Endodermal cell (in vitro differentiated cells): ENCODE measurements around the gene HSPBAP1. TPM values are rescaled to one million over a fixed set of nuclear protein-coding genes. Genes with fewer than 3 reads are reported as not detected.

ENCODE experiments used
- DNase-seq: peaks from one replicate; pipeline ENCODE4 v3.0.0-alpha.2; 2017
- H3K27ac ChIP-seq: 2 replicates; pipeline ENCODE4 v1.5.1; 2013; ENCODE audit warnings: mild to moderate bottlenecking, low read depth, low read length, moderate library complexity
- H3K27me3 ChIP-seq: 2 replicates; pipeline ENCODE4 v1.6.1; 2013; ENCODE audit warnings: mild to moderate bottlenecking, low read length, moderate library complexity; ENCODE audit not compliant: insufficient read depth, control insufficient read depth, poor library complexity, severe bottlenecking
- H3K36me3 ChIP-seq: 2 replicates; pipeline ENCODE4 v1.7.0; 2013; ENCODE audit warnings: mild to moderate bottlenecking, low read length, moderate library complexity; ENCODE audit not compliant: control insufficient read depth, insufficient read depth
- H3K4me1 ChIP-seq: one replicate; pipeline ENCODE4 v1.7.0; 2013; ENCODE audit warnings: low read length; ENCODE audit not compliant: control insufficient read depth, insufficient read depth
- H3K4me3 ChIP-seq: 2 replicates; pipeline ENCODE4 v1.5.1; 2013; ENCODE audit warnings: mild to moderate bottlenecking, low read length, moderate library complexity
- H3K9ac ChIP-seq: 2 replicates; pipeline ENCODE4 v1.6.1; 2013; ENCODE audit warnings: mild to moderate bottlenecking, low read length, moderate library complexity; ENCODE audit not compliant: poor library complexity, severe bottlenecking; ENCODE audit errors: extremely low read depth
- H3K9me3 ChIP-seq: 2 replicates; pipeline ENCODE4 v1.6.1; 2013; ENCODE audit warnings: mild to moderate bottlenecking, low read length, moderate library complexity; ENCODE audit not compliant: control insufficient read depth
- H3K27ac Mint-ChIP-seq: 2 replicates; pipeline ENCODE4 v1.8.0; 2020; ENCODE audit warnings: mixed read lengths
- H3K27me3 Mint-ChIP-seq: 2 replicates; pipeline ENCODE4 v1.8.0; 2021; ENCODE audit warnings: mild to moderate bottlenecking, mixed read lengths; ENCODE audit not compliant: insufficient read depth
- H3K36me3 Mint-ChIP-seq: 2 replicates; pipeline ENCODE4 v1.8.0; 2020; ENCODE audit warnings: low read depth, mixed read lengths
- H3K4me1 Mint-ChIP-seq: 2 replicates; pipeline ENCODE4 v1.8.0; 2020; ENCODE audit warnings: mixed read lengths
- H3K4me3 Mint-ChIP-seq: 2 replicates; pipeline ENCODE4 v1.8.0; 2020; ENCODE audit warnings: mild to moderate bottlenecking, moderate library complexity, mixed read lengths
- H3K9me3 Mint-ChIP-seq: 2 replicates; pipeline ENCODE4 v1.8.0; 2020; ENCODE audit warnings: mild to moderate bottlenecking, mixed read lengths
- CTCF ChIP-seq: fragments of 200-600 bp; sonication (generic); conservative IDR thresholded peaks from 2 replicates; pipeline ENCODE4 v1.5.0; 2021; ENCODE audit warnings: antibody characterized with exemption, mild to moderate bottlenecking
- WGBS, 2 experiments: methylation state at CpG; one replicate each; pipeline versions ENCODE4 v1.1.5 to v1.1.7; 2013; ENCODE audit warnings: missing lambda C conversion rate in 2 of 2, mixed read lengths in 1 of 2; ENCODE audit not compliant: insufficient coverage in 1 of 2, insufficient read length in 1 of 2; 5-methylcytosine and 5-hydroxymethylcytosine counted together
- total RNA-seq, 2 donors: library from RNA; stranded (reverse); fragmentation: NEBNext Ultra II Directional in 1 of 2; extraction: Animal tissue kit (Norgen Biotek cat#: 25700) in 1 of 2; gene quantifications; 2 replicates in 1 of 2; 3 replicates in 1 of 2; pipeline ENCODE4 v1.2.1, GENCODE V29; 2021

The HSPBAP1 gene
- total RNA-seq, 2 donors from 2014 or later: 8.8 to 9.1 TPM

GRCh38 chr3:122727294-122727693 lies 66.3 kb downstream of the HSPBAP1 start:
- Mint-ChIP-seq H3K36me3 (peaks cover 40% of the 10 kb centered on the region), H3K27ac (no peak overlapping the region), H3K9me3 (peaks cover 29% of the 10 kb centered on the region), H3K4me1 (peaks cover 6% of the 10 kb centered on the region), H3K27me3 (no peaks in the 10 kb centered on the region), H3K4me3 (no peak overlapping the region)
- Histone ChIP-seq H3K9ac (no peak overlapping the region), H3K4me1 (no peaks in the 10 kb centered on the region), H3K27me3 (no peaks in the 10 kb centered on the region), H3K36me3 (no peaks in the 10 kb centered on the region), H3K9me3 (peaks cover 27% of the 10 kb centered on the region), H3K4me3 (no peak overlapping the region), H3K27ac (no peak overlapping the region)
- WGBS, 2 experiments: 81 to 93% methylated on average over 3 of the region's 3 CpGs
- no peak for DNase-seq
- no peak for TF ChIP-seq CTCF

- Histone ChIP-seq H3K27ac (no peak overlapping the region), H3K4me1 (no peaks in the 10 kb centered on the region), H3K4me3 (no peak overlapping the region), H3K9me3 (peaks cover 17% of the 10 kb centered on the region), H3K9ac (no peak overlapping the region), H3K27me3 (no peaks in the 10 kb centered on the region), H3K36me3 (no peaks in the 10 kb centered on the region)
- H3K9me3 Mint-ChIP-seq: peaks cover 19% of the 10 kb centered on the region
- H3K36me3 Mint-ChIP-seq: peaks cover 34% of the 10 kb centered on the region
- no peaks in the 10 kb centered on the region for H3K27me3 Mint-ChIP-seq
- 95 to 100% methylated on average over 1 to 17 of the region's 20 CpGs for WGBS, 2 experiments
- no peak overlapping the region for H3K27ac Mint-ChIP-seq
- H3K4me3 Mint-ChIP-seq: no peak overlapping the region
- no peak for TF ChIP-seq CTCF
- DNase-seq: no peak
- H3K4me1 Mint-ChIP-seq: peaks cover 1% of the 10 kb centered on the region
These were observed 68.5 kb downstream of the HSPBAP1 start for GRCh38 chr3:122725106-122725505.

- WGBS, 2 experiments: 87 to 100% methylated on average over 1 to 3 of the region's 3 CpGs
- no peak for TF ChIP-seq CTCF
- H3K36me3 Mint-ChIP-seq: peaks cover 30% of the 10 kb centered on the region
These were observed 74.2 kb downstream of the HSPBAP1 start for GRCh38 chr3:122719273-122719921.

More at GRCh38 chr3:122719273-122719921, 74.2 kb downstream of the HSPBAP1 start:
- Mint-ChIP-seq H3K27me3 (no peaks in the 10 kb centered on the region), H3K4me3 (no peak overlapping the region), H3K4me1 (no peaks in the 10 kb centered on the region), H3K27ac (no peak overlapping the region), H3K9me3 (peaks cover 11% of the 10 kb centered on the region)
- Histone ChIP-seq H3K4me1 (no peaks in the 10 kb centered on the region), H3K27ac (no peak overlapping the region), H3K27me3 (no peaks in the 10 kb centered on the region), H3K36me3 (no peaks in the 10 kb centered on the region), H3K9ac (no peak overlapping the region), H3K4me3 (no peak overlapping the region), H3K9me3 (peaks cover 11% of the 10 kb centered on the region)
- no peak for DNase-seq
